ENCODE results near the gene SCYL1. TPM values are rescaled to one million over a fixed set of nuclear protein-coding genes. Genes with fewer than 3 reads are reported as not detected.
A peak's percentile ranks its signal among the peaks of the same experiment; 100 is the strongest.

The SCYL1 gene
- total RNA-seq, 1 experiment from 2014 or later = 104 TPM

- H3K4me3 ChIP-seq (replicated peaks in 1 of 2; ENCODE audit: low read depth in 1 of 2, low read length in 2 of 2) = peak overlapping the region; percentile 6 to 10; a peak in 3 of 4 replicates
- peak overlapping the region; percentile 85 for H3K4me2 ChIP-seq (ENCODE audit: low read length)
- DNase-seq (ENCODE audit: low read depth, low spot score) (no peak), ATAC-seq (no peak)
- peak overlapping the region; percentile 29 for H3K9ac ChIP-seq (ENCODE audit: low read length)
- intact Hi-C loops (cut with micrococcal nuclease) = no loop called here
- no TSS peak for BruUV-seq (replicated peaks)
- no peak overlapping the region for H2AFZ ChIP-seq (ENCODE audit: low read depth, low read length, poor library complexity, severe bottlenecking)
- peak overlapping the region; percentile 83; the same call in 1 of the 2 replicates for H3K27ac ChIP-seq (ENCODE audit: low read depth, low read length)
- ChIA-PET POLR2A (interaction anchor here (0.6 to 26.7 kb wide), 13 partner anchors 6 to 242 kb away, joined by 3 to 1499 read pairs (median 6); partner anchors contain the start of genes CDC42EP2, DPF2, MALAT1 and NEAT1), RAD21 (ENCODE audit: low non-redundant PET in 1 of 2, low total read pairs in 2 of 2, uncharacterized antibody in 2 of 2, unreplicated experiment in 2 of 2) (no interaction called here), CTCF (interaction anchor here (6.1 kb wide), 1 partner anchor 32 kb away, joined by 31 read pairs; no protein-coding TSS in a partner anchor)
- H3K9me2 ChIP-seq (ENCODE audit: insufficient read depth) = no peaks in the 10 kb centered on the region
- peaks cover 70% of the 10 kb centered on the region for H4K20me1 ChIP-seq (ENCODE audit: insufficient read depth)
- H3K36me3 ChIP-seq (ENCODE audit: control insufficient read depth in 1 of 2, insufficient read depth in 2 of 2, low read length in 2 of 2) = peaks cover 50 to 64% of the 10 kb centered on the region in 2 experiments
- no peaks in the 10 kb centered on the region for H3K27me3 ChIP-seq (ENCODE audit: insufficient read depth, low read length)
- TF ChIP-seq ZFX (IDR thresholded peaks at IDR 0.05) (no peak), POLR2AphosphoS5 (IDR thresholded peaks at IDR 0.05; ENCODE audit: low read depth, low read length) (peak; percentile 38)
- H3K9me3 ChIP-seq (ENCODE audit: control insufficient read depth in 1 of 2, insufficient read depth in 1 of 2, low read depth in 1 of 2, low read length in 2 of 2) = no peaks in the 10 kb centered on the region
- peaks cover 75% of the 10 kb centered on the region for H3K79me2 ChIP-seq (ENCODE audit: insufficient read depth, low read length)
- peaks cover 50 to 91% of the 10 kb centered on the region in 2 experiments for H3K4me1 ChIP-seq (ENCODE audit: control insufficient read depth in 1 of 2, insufficient read depth in 2 of 2, low read length in 2 of 2)
These were observed 20.8 kb upstream of the SCYL1 start for GRCh38 chr11:65503949-65504673.

- H3K27ac ChIP-seq (ENCODE audit: low read depth, low read length) = peak overlapping the region; percentile 83
- intact Hi-C loops (cut with micrococcal nuclease) = loop anchor here (5.0 kb wide), 1 partner anchor 123 kb away; the partner anchor contains the start of gene SLC25A45
- peaks cover 68% of the 10 kb centered on the region for H3K79me2 ChIP-seq (ENCODE audit: insufficient read depth, low read length)
- ATAC-seq = no peak
- DNase-seq (ENCODE audit: low read depth, low spot score) = no peak
- CTCF ChIA-PET = interaction anchor here (0.8 to 6.1 kb wide), 3 partner anchors 33 to 89 kb away, joined by 3 to 31 read pairs (median 10); no protein-coding TSS in a partner anchor
- peak overlapping the region; percentile 6 to 10; a peak in 3 of 4 replicates for H3K4me3 ChIP-seq (replicated peaks in 1 of 2; ENCODE audit: low read depth in 1 of 2, low read length in 2 of 2)
- H3K9me2 ChIP-seq (ENCODE audit: insufficient read depth) = no peaks in the 10 kb centered on the region
- H3K4me1 ChIP-seq (ENCODE audit: control insufficient read depth in 1 of 2, insufficient read depth in 2 of 2, low read length in 2 of 2) = peaks cover 50 to 89% of the 10 kb centered on the region in 2 experiments
- no peak overlapping the region for H2AFZ ChIP-seq (ENCODE audit: low read depth, low read length, poor library complexity, severe bottlenecking)
- H3K27me3 ChIP-seq (ENCODE audit: insufficient read depth, low read length) = no peaks in the 10 kb centered on the region
- no peaks in the 10 kb centered on the region for H3K9me3 ChIP-seq (ENCODE audit: control insufficient read depth in 1 of 2, insufficient read depth in 1 of 2, low read depth in 1 of 2, low read length in 2 of 2)
- peak overlapping the region; percentile 85 for H3K4me2 ChIP-seq (ENCODE audit: low read length)
- peak; percentile 67 for TF ChIP-seq POLR2AphosphoS5 (IDR thresholded peaks at IDR 0.05; ENCODE audit: low read depth, low read length)
- TF ChIP-seq ATF3 (IDR thresholded peaks at IDR 0.05) = no peak
- no peak for TF ChIP-seq EGR1 (IDR thresholded peaks at IDR 0.05; ENCODE audit: low read depth)
- TF ChIP-seq EZH2phosphoT487 (IDR thresholded peaks at IDR 0.05; ENCODE audit: borderline replicate concordance) = no peak
- TF ChIP-seq CBX3 (IDR thresholded peaks at IDR 0.05; ENCODE audit: low read depth) = no peak
- peak; percentile 2 for TF ChIP-seq ZBTB33 (IDR thresholded peaks at IDR 0.05; ENCODE audit: extremely low read depth, insufficient replicate concordance, low read length)
- no peak for TF ChIP-seq YY1 (IDR thresholded peaks at IDR 0.05; ENCODE audit: extremely low read depth, insufficient replicate concordance, low read depth, low read length)
- H3K36me3 ChIP-seq (ENCODE audit: control insufficient read depth in 1 of 2, insufficient read depth in 2 of 2, low read length in 2 of 2) = peaks cover 50 to 57% of the 10 kb centered on the region in 2 experiments
- POLR2A ChIA-PET = interaction anchor here (0.7 to 26.7 kb wide), 15 partner anchors 7 to 256 kb away, joined by 3 to 1499 read pairs (median 6); partner anchors contain the start of genes CDC42EP2, DPF2, MALAT1 and NEAT1
- RAD21 ChIA-PET (ENCODE audit: low non-redundant PET in 1 of 2, low total read pairs in 2 of 2, uncharacterized antibody in 2 of 2, unreplicated experiment in 2 of 2) = no interaction called here
- BruUV-seq (replicated peaks) = TSS peak; percentile 0
- peak overlapping the region; percentile 29 for H3K9ac ChIP-seq (ENCODE audit: low read length)
- H4K20me1 ChIP-seq (ENCODE audit: insufficient read depth) = peaks cover 62% of the 10 kb centered on the region
These were observed 20.0 kb upstream of the SCYL1 start for GRCh38 chr11:65504674-65505465.
